ENCODE measurements around the gene ATP2B2. TPM values are rescaled to one million over a fixed set of nuclear protein-coding genes. Genes with fewer than 3 reads are reported as not detected.

Gene ATP2B2
- total RNA-seq, 2 experiments from 2014 or later: 0.06 TPM; not detected in 1

GRCh38 chr3:10331320-10331719, 174.1 kb downstream of the ATP2B2 start:
- BruUV-seq (replicated peaks): no TSS peak
- Histone ChIP-seq H3K27ac (ENCODE audit: low read depth, low read length, poor library complexity, severe bottlenecking) (no peak overlapping the region), H3K4me1 (ENCODE audit: insufficient read depth, low read length, poor library complexity, severe bottlenecking) (peaks cover 10% of the 10 kb centered on the region), H3K36me3 (ENCODE audit: insufficient read depth, low read length) (no peaks in the 10 kb centered on the region), H2AFZ (ENCODE audit: low read length) (no peak overlapping the region), H3K4me3 (ENCODE audit: low read depth, low read length, poor library complexity, severe bottlenecking) (no peak overlapping the region), H3K9me3 (ENCODE audit: low read length) (no peaks in the 10 kb centered on the region), H3K4me2 (ENCODE audit: low read length) (no peak overlapping the region), H3K9me2 (ENCODE audit: insufficient read depth, low read length) (no peaks in the 10 kb centered on the region), H3K79me2 (ENCODE audit: insufficient read depth, low read depth, low read length) (no peaks in the 10 kb centered on the region), H4K20me1 (ENCODE audit: insufficient read depth, low read length) (no peaks in the 10 kb centered on the region)
- no peak for DNase-seq (ENCODE audit: low spot score)
- intact Hi-C loops (cut with micrococcal nuclease; ENCODE audit: unreplicated experiment): no loop called here
- CTCF ChIA-PET (ENCODE audit: unreplicated experiment): no interaction called here
- TF ChIP-seq CTCF (conservative IDR thresholded peaks at IDR 0.05; ENCODE audit: low read length) (no peak), EZH2phosphoT487 (IDR thresholded peaks at IDR 0.05; ENCODE audit: borderline replicate concordance, low read depth, low read length) (no peak)
- POLR2A ChIA-PET: no interaction called here

GRCh38 chr3:10330319-10330718, 175.1 kb downstream of the ATP2B2 start:
- Histone ChIP-seq H3K79me2 (ENCODE audit: insufficient read depth, low read depth, low read length) (no peaks in the 10 kb centered on the region), H3K27ac (ENCODE audit: low read depth, low read length, poor library complexity, severe bottlenecking) (no peak overlapping the region), H3K9me2 (ENCODE audit: insufficient read depth, low read length) (no peaks in the 10 kb centered on the region), H3K36me3 (ENCODE audit: insufficient read depth, low read length) (no peaks in the 10 kb centered on the region), H3K4me1 (ENCODE audit: insufficient read depth, low read length, poor library complexity, severe bottlenecking) (peaks cover 10% of the 10 kb centered on the region), H4K20me1 (ENCODE audit: insufficient read depth, low read length) (no peaks in the 10 kb centered on the region), H3K4me3 (ENCODE audit: low read depth, low read length, poor library complexity, severe bottlenecking) (no peak overlapping the region), H3K9me3 (ENCODE audit: low read length) (no peaks in the 10 kb centered on the region), H3K4me2 (ENCODE audit: low read length) (no peak overlapping the region), H2AFZ (ENCODE audit: low read length) (no peak overlapping the region)
- intact Hi-C loops (cut with micrococcal nuclease; ENCODE audit: unreplicated experiment): no loop called here
- DNase-seq (ENCODE audit: low spot score): no peak
- TF ChIP-seq CTCF (conservative IDR thresholded peaks at IDR 0.05; ENCODE audit: low read length) (no peak), EZH2phosphoT487 (IDR thresholded peaks at IDR 0.05; ENCODE audit: borderline replicate concordance, low read depth, low read length) (no peak)
- ChIA-PET CTCF (ENCODE audit: unreplicated experiment) (no interaction called here), POLR2A (interaction anchor here (1.2 kb wide), 1 partner anchor 9 kb away, joined by 3 read pairs; the partner anchor contains the start of gene SEC13)
- no TSS peak for BruUV-seq (replicated peaks)

GRCh38 chr3:10329495-10330015, 175.8 kb downstream of the ATP2B2 start:
- H3K4me2 ChIP-seq (ENCODE audit: low read length): no peak overlapping the region
- TF ChIP-seq CTCF (conservative IDR thresholded peaks at IDR 0.05; ENCODE audit: low read length): no peak
- no peak for TF ChIP-seq EZH2phosphoT487 (IDR thresholded peaks at IDR 0.05; ENCODE audit: borderline replicate concordance, low read depth, low read length)
- ChIA-PET POLR2A (interaction anchor here (0.6 to 1.2 kb wide), 2 partner anchors 8 to 1584 kb away, joined by 3 read pairs; partner anchors contain the start of gene SEC13), CTCF (ENCODE audit: unreplicated experiment) (no interaction called here)
- no peaks in the 10 kb centered on the region for H4K20me1 ChIP-seq (ENCODE audit: insufficient read depth, low read length)
- no peaks in the 10 kb centered on the region for H3K9me3 ChIP-seq (ENCODE audit: low read length)
- H2AFZ ChIP-seq (ENCODE audit: low read length): no peak overlapping the region
- H3K36me3 ChIP-seq (ENCODE audit: insufficient read depth, low read length): no peaks in the 10 kb centered on the region
- no peaks in the 10 kb centered on the region for H3K79me2 ChIP-seq (ENCODE audit: insufficient read depth, low read depth, low read length)
- H3K27ac ChIP-seq (ENCODE audit: low read depth, low read length, poor library complexity, severe bottlenecking): no peak overlapping the region
- intact Hi-C loops (cut with micrococcal nuclease; ENCODE audit: unreplicated experiment): no loop called here
- H3K9me2 ChIP-seq (ENCODE audit: insufficient read depth, low read length): no peaks in the 10 kb centered on the region
- peaks cover 10% of the 10 kb centered on the region for H3K4me1 ChIP-seq (ENCODE audit: insufficient read depth, low read length, poor library complexity, severe bottlenecking)
- no TSS peak for BruUV-seq (replicated peaks)
- no peak overlapping the region for H3K4me3 ChIP-seq (ENCODE audit: low read depth, low read length, poor library complexity, severe bottlenecking)
- DNase-seq (ENCODE audit: low spot score): no peak
